ENCODE measurements around the gene RAB3C.
A peak's percentile ranks its signal among the peaks of the same experiment; 100 is the strongest.

The RAB3C gene

GRCh38 chr5:58875599-58875998, 292.7 kb downstream of the RAB3C start:
- no peak for DNase-seq (ENCODE audit: low read depth)
- no peak overlapping the region for H3K4me3 ChIP-seq (ENCODE audit: low read depth, low read length)
- TF ChIP-seq CTCF (IDR thresholded peaks at IDR 0.05; ENCODE audit: control insufficient read depth, extremely low read depth, insufficient read depth): no peak

GRCh38 chr5:58885260-58885659, 302.4 kb downstream of the RAB3C start:
- TF ChIP-seq CTCF (IDR thresholded peaks at IDR 0.05; ENCODE audit: control insufficient read depth, extremely low read depth, insufficient read depth): no peak
- H3K4me3 ChIP-seq (ENCODE audit: low read depth, low read length): no peak overlapping the region
- no peak for DNase-seq (ENCODE audit: low read depth)

- peak; percentile 95 for TF ChIP-seq CTCF (IDR thresholded peaks at IDR 0.05; ENCODE audit: control insufficient read depth, extremely low read depth, insufficient read depth)
Observed at GRCh38 chr5:58886315-58887207, 303.7 kb downstream of the RAB3C start.

GRCh38 chr5:58887311-58887710, 304.4 kb downstream of the RAB3C start:
- TF ChIP-seq CTCF (IDR thresholded peaks at IDR 0.05; ENCODE audit: control insufficient read depth, extremely low read depth, insufficient read depth): no peak
- DNase-seq (ENCODE audit: low read depth): no peak

More at GRCh38 chr5:58886315-58887207, 303.7 kb downstream of the RAB3C start:
- DNase-seq (ENCODE audit: low read depth): peak; percentile 21
- no peak overlapping the region for H3K4me3 ChIP-seq (ENCODE audit: low read depth, low read length)

GRCh38 chr5:58887721-58888409, 305.0 kb downstream of the RAB3C start:
- H3K4me3 ChIP-seq (ENCODE audit: low read depth, low read length): no peak overlapping the region
- no peak for DNase-seq (ENCODE audit: low read depth)
- TF ChIP-seq CTCF (IDR thresholded peaks at IDR 0.05; ENCODE audit: control insufficient read depth, extremely low read depth, insufficient read depth): no peak

More at GRCh38 chr5:58887311-58887710, 304.4 kb downstream of the RAB3C start:
- H3K4me3 ChIP-seq (ENCODE audit: low read depth, low read length): no peak overlapping the region

GRCh38 chr5:58890265-58890664, 307.4 kb downstream of the RAB3C start:
- no peak for DNase-seq (ENCODE audit: low read depth)
- H3K4me3 ChIP-seq (ENCODE audit: low read depth, low read length): no peak overlapping the region
- no peak for TF ChIP-seq CTCF (IDR thresholded peaks at IDR 0.05; ENCODE audit: control insufficient read depth, extremely low read depth, insufficient read depth)

Data from LNCaP clone FGC (cell line).